ENCODE data around the gene PHF14. TPM values are rescaled to one million over a fixed set of nuclear protein-coding genes. Genes with fewer than 3 reads are reported as not detected.
"Not testable (repeated sequence)": the region's sequence is repeated elsewhere in the genome, so short reads cannot be mapped to it uniquely, and the experiment has no call there.

PHF14 gene
- total RNA-seq, 1 donor from 2014 or later = 23.2 TPM

GRCh38 chr7:10939237-10939910, 34.3 kb upstream of the PHF14 start:
- DNase-seq (ENCODE audit: low read depth) = no peak
- TF ChIP-seq, protein P1, sequence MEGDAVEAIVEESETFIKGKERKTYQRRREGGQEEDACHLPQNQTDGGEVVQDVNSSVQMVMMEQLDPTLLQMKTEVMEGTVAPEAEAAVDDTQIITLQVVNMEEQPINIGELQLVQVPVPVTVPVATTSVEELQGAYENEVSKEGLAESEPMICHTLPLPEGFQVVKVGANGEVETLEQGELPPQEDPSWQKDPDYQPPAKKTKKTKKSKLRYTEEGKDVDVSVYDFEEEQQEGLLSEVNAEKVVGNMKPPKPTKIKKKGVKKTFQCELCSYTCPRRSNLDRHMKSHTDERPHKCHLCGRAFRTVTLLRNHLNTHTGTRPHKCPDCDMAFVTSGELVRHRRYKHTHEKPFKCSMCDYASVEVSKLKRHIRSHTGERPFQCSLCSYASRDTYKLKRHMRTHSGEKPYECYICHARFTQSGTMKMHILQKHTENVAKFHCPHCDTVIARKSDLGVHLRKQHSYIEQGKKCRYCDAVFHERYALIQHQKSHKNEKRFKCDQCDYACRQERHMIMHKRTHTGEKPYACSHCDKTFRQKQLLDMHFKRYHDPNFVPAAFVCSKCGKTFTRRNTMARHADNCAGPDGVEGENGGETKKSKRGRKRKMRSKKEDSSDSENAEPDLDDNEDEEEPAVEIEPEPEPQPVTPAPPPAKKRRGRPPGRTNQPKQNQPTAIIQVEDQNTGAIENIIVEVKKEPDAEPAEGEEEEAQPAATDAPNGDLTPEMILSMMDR (conservative IDR thresholded peaks at IDR 0.05; ENCODE audit: low read depth, low read length) = no peak
- H3K4me3 ChIP-seq (ENCODE audit: low read depth, low read length) = peak overlapping the region; percentile 97

- TF ChIP-seq, protein P1 (conservative IDR thresholded peaks at IDR 0.05; ENCODE audit: low read depth, low read length) = no peak
- DNase-seq (ENCODE audit: low read depth) = peak; percentile 84
- peak overlapping the region; percentile 97 for H3K4me3 ChIP-seq (ENCODE audit: low read depth, low read length)
Measured at GRCh38 chr7:10939911-10940703, 33.6 kb upstream of the PHF14 start.

GRCh38 chr7:10940704-10941355, 32.8 kb upstream of the PHF14 start:
- H3K4me3 ChIP-seq (ENCODE audit: low read depth, low read length) = peak overlapping the region; percentile 97
- DNase-seq (ENCODE audit: low read depth) = no peak
- TF ChIP-seq, protein P1 (conservative IDR thresholded peaks at IDR 0.05; ENCODE audit: low read depth, low read length) = no peak

GRCh38 chr7:10950494-10950893, 23.2 kb upstream of the PHF14 start:
- TF ChIP-seq, protein P1 (conservative IDR thresholded peaks at IDR 0.05; ENCODE audit: low read depth, low read length) = no peak
- no peak for DNase-seq (ENCODE audit: low read depth)
- no peak overlapping the region for H3K4me3 ChIP-seq (ENCODE audit: low read depth, low read length)

- DNase-seq (ENCODE audit: low read depth); H3K4me3 ChIP-seq (ENCODE audit: low read depth, low read length): not testable (repeated sequence)
Measured at GRCh38 chr7:10950974-10951578, 22.6 kb upstream of the PHF14 start.

DNA sequence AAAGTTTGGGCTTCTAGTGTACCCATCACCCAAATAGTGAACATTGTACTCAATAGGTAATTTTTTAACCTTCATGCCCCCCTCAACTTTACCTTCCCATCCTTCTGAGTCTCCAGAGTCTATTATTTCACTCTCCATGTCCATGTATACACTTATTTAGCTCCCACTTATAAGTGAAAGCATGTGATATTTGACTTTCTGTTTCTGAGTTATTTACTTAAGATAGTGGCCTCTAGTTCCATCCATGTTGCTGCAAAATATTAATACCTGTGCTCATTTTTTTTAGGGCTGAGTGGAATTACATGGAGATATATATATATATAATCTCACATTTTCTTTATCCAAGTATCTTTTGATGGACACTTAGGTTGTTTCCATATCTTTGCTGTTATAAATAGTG, 21.1 kb upstream of the PHF14 start:
- H3K4me3 ChIP-seq (ENCODE audit: low read depth, low read length) = no peak overlapping the region
- no peak for DNase-seq (ENCODE audit: low read depth)
- TF ChIP-seq, protein P1 (conservative IDR thresholded peaks at IDR 0.05; ENCODE audit: low read depth, low read length) = no peak

DNA sequence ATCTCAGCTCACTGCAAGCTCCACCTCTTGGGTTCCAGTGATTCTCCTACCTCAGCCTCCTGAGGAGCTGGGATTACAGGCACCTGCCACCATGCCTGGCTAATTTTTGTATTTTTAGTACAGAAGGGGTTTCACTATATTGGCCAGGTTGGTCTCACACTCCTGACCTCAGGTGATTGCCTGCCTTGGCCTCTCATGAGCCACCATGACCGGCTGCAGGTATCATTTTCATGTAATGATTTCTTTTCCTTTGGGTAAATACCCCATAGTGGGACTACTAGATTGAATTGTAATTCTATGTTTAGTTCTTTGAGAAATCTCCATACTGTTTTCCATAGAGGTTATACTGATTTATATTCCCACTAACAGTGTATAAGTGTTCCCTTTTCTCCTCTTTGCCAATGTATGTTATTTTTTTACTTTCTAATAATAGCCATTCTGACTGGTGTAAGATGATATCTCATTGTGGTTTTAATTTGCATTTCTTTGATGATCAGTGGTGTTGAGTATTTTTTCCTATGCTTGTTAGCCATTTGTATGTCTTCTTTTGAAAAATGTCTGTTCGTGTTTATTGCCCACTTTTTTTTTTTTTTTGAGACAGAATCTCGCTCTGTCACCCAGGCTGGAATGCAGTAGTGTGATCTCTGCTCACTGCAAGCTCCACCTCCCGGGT, 20.5 kb upstream of the PHF14 start:
- not testable (repeated sequence) for DNase-seq (ENCODE audit: low read depth); H3K4me3 ChIP-seq (ENCODE audit: low read depth, low read length)

Data from epithelial cell of proximal tubule (primary cell).